Stomach (tissue), 9 donors: ENCODE data around the gene LLGL1. TPM values are rescaled to one million over a fixed set of nuclear protein-coding genes. Genes with fewer than 3 reads are reported as not detected.

Experiments used
- DNase-seq, 2 donors: peaks; one replicate each; pipeline versions ENCODE4 v3.0.0 to v3.0.0-alpha.2; 2013 to 2019
- H3K27ac ChIP-seq, 5 donors: fragments of 200-600 bp in 4 of 5; sonication (generic) in 4 of 5; one replicate each; pipeline ENCODE4 v1.5.1; 2013 to 2019; ENCODE audit warnings: mild to moderate bottlenecking in 1 of 5, moderate library complexity in 1 of 5
- H3K27me3 ChIP-seq, 3 donors: fragments of 200-600 bp; sonication (generic); one replicate each; pipeline ENCODE4 v1.5.1; 2017 to 2019; ENCODE audit warnings: mixed run types in 1 of 3
- H3K36me3 ChIP-seq, 4 donors: fragments of 200-600 bp; sonication (generic); 1 replicate in 3 of 4; 2 replicates in 1 of 4; pipeline ENCODE4 v1.5.1; 2016 to 2019
- H3K4me1 ChIP-seq, 4 donors: fragments of 200-600 bp; sonication (generic); one replicate each; pipeline ENCODE4 v1.5.1; 2016 to 2019
- H3K4me3 ChIP-seq, 4 donors: fragments of 200-600 bp; sonication (generic) in 3 of 4; one replicate each; pipeline ENCODE4 v1.5.1; 2016 to 2019; ENCODE audit warnings: mild to moderate bottlenecking in 1 of 4
- H3K9me3 ChIP-seq, 4 donors: fragments of 200-600 bp; sonication (generic); one replicate each; pipeline ENCODE4 v1.5.1; 2016 to 2019
- CTCF ChIP-seq, 7 experiments: fragments of 450-650 bp in 4 of 7; fragments of 200-600 bp in 3 of 7; sonication (generic) in 3 of 7; IDR thresholded peaks; one replicate each; pipeline ENCODE4 v1.5.1; 2016 to 2019; ENCODE audit warnings: antibody characterized with exemption in 7 of 7, control low read depth in 2 of 7, mild to moderate bottlenecking in 1 of 7
- EP300 ChIP-seq: sonication (generic); formaldehyde crosslinking; IDR thresholded peaks from one replicate; pipeline ENCODE4 v1.6.1; 2017; ENCODE audit warnings: antibody characterized with exemption
- POLR2A ChIP-seq, 4 donors: fragments of 450-650 bp; IDR thresholded peaks; one replicate each; pipeline ENCODE4 v1.6.1; 2016; ENCODE audit warnings: antibody characterized with exemption in 4 of 4, control low read depth in 2 of 4, mild to moderate bottlenecking in 1 of 4, moderate library complexity in 1 of 4
- POLR2AphosphoS5 ChIP-seq, 3 donors: sonication (generic); formaldehyde crosslinking; IDR thresholded peaks; one replicate each; pipeline ENCODE4 v1.6.1; 2016; ENCODE audit warnings: antibody characterized with exemption in 3 of 3
- WGBS, 5 donors: extraction: QIAGEN DNeasy Blood & Tissue Kit in 3 of 5; methylation state at CpG; one replicate each; pipeline versions ENCODE4 v1.1.5 to v1.1.7; 2013 to 2018; 5-methylcytosine and 5-hydroxymethylcytosine counted together
- intact Hi-C: fragments of 100-400 bp; cut with DNase I; formaldehyde crosslinking; loops from one replicate; pipeline ENCODE4 v1.15.1; 2023; ENCODE audit warnings: low total_unique reads
- polyA plus RNA-seq, 3 donors: library from polyadenylated mRNA; stranded (reverse); fragments of 200-250 nt; gene quantifications; one replicate each; pipeline ENCODE4 v1.2.3, GENCODE V29; 2013
- total RNA-seq, 5 donors: library from RNA; depleted of rRNA; stranded (reverse); fragments of >200 nt; gene quantifications; one replicate each; pipeline versions ENCODE4 v1.1.0 to v1.2.3, GENCODE V29; 2014 to 2016
- donor health status: healthy with polysubstance abuse.
- donor health status: Bipolar disorder and iron deficiency.
- donor health status: healthy.

LLGL1 gene
- total and polyA plus RNA-seq, 8 donors = 5.2 to 19.7 (median 9.6) TPM

DNA sequence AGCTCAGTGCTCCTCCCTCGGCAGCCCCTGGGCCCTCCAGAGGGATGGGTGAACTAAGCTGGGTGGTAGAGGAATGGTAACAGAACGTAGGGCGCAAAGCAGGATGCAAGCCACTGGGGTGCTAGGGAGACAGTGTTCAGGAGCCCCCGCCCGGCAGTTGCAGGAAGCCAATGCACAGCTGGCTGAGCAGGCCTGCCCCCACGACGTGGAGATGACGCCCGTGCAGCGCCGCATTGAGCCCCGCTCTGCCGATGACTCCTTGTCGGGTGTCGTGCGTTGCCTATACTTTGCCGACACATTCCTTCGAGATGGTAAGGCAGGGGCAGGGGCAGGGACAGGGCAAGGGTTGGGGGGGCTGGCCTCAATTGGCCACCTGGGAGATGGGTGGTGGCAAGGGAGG is 12.9 kb downstream of the LLGL1 start:
- peaks cover 18 to 99% (median 96%) of the 10 kb centered on the region in 4 donors for H3K36me3 ChIP-seq
- DNase-seq = no peak

DNA sequence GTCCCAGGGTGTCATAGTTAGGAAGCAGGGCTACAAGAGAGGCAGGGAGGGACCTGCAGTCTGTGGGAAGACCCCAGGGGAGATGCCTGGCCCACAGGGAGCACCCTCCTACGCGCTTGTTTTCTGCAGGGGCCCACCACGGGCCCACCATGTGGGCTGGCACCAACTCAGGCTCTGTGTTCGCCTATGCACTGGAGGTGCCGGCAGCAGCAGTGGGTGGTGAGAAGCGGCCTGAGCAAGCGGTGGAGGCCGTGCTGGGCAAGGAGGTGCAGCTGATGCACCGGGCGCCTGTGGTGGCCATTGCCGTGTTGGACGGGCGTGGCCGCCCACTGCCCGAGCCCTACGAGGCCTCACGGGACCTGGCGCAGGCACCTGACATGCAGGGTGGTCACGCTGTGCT is 15.0 kb downstream of the LLGL1 start:
- no peak overlapping the region for H3K27ac ChIP-seq
- WGBS, 5 donors = 91 to 100% (median 93%) methylated on average over 1 to 19 of the region's 19 CpGs
- intact Hi-C loops = no loop called here
- no peaks in the 10 kb centered on the region for H3K27me3 ChIP-seq
- no peaks in the 10 kb centered on the region for H3K9me3 ChIP-seq
- peaks cover 14 to 99% (median 95%) of the 10 kb centered on the region in 4 donors for H3K36me3 ChIP-seq
- no peak for TF ChIP-seq CTCF (IDR thresholded peaks at IDR 0.05)
- TF ChIP-seq POLR2A (IDR thresholded peaks at IDR 0.05) = no peak
- no peak for TF ChIP-seq EP300
- no peak for TF ChIP-seq POLR2AphosphoS5 (IDR thresholded peaks at IDR 0.05)
- DNase-seq = no peak
- no peak overlapping the region for H3K4me3 ChIP-seq
- H3K4me1 ChIP-seq = no peaks in the 10 kb centered on the region

More for the DNA sequence above, 12.9 kb downstream of the LLGL1 start:
- TF ChIP-seq POLR2A (IDR thresholded peaks at IDR 0.05) (no peak), EP300 (no peak), CTCF (IDR thresholded peaks at IDR 0.05) (no peak), POLR2AphosphoS5 (IDR thresholded peaks at IDR 0.05) (no peak)
- intact Hi-C loops = no loop called here
- H3K9me3 ChIP-seq = no peaks in the 10 kb centered on the region
- H3K4me3 ChIP-seq = no peak overlapping the region
- no peaks in the 10 kb centered on the region for H3K27me3 ChIP-seq
- H3K4me1 ChIP-seq = no peaks in the 10 kb centered on the region
- H3K27ac ChIP-seq = no peak overlapping the region
- 80 to 96% (median 94%) methylated on average over 2 to 18 of the region's 18 CpGs for WGBS, 5 donors

GRCh38 chr17:18241229-18241871 is 15.9 kb downstream of the LLGL1 start:
- DNase-seq = no peak
- H3K36me3 ChIP-seq = peaks cover 21 to 99% (median 95%) of the 10 kb centered on the region in 4 donors

More at GRCh38 chr17:18241229-18241871, 15.9 kb downstream of the LLGL1 start:
- 82 to 88% (median 85%) methylated on average over 26 to 28 of the region's 28 CpGs for WGBS, 5 donors
- Histone ChIP-seq H3K9me3 (no peaks in the 10 kb centered on the region), H3K4me1 (peaks cover under 1 to 5% (median 2%) of the 10 kb centered on the region in 4 donors), H3K27me3 (no peaks in the 10 kb centered on the region), H3K4me3 (no peak overlapping the region), H3K27ac (no peak overlapping the region)
- intact Hi-C loops = no loop called here
- TF ChIP-seq CTCF (IDR thresholded peaks at IDR 0.05) = no peak
- TF ChIP-seq EP300 = no peak
- TF ChIP-seq POLR2A (IDR thresholded peaks at IDR 0.05) = no peak
- no peak for TF ChIP-seq POLR2AphosphoS5 (IDR thresholded peaks at IDR 0.05)
